Thoracic aorta (tissue), 2 donors: Measurements from ENCODE around the gene DPH1. TPM values are rescaled to one million over a fixed set of nuclear protein-coding genes. Genes with fewer than 3 reads are reported as not detected.
A peak's percentile ranks its signal among the peaks of the same experiment; 100 is the strongest.

Experiments used
- ATAC-seq: fragments of 150-250 bp; one replicate; pipeline ENCODE4 v1.8.0; 2017; ENCODE audit warnings: low read depth; ENCODE audit not compliant: insufficient number of reproducible peaks, low FRiP score
- DNase-seq: peaks from one replicate; pipeline ENCODE4 v3.0.0-alpha.2; 2020; ENCODE audit warnings: low spot score
- H3K27ac ChIP-seq, 2 donors: fragments of 200-600 bp; sonication (generic); 1 replicate in 1 of 2; 2 replicates in 1 of 2; pipeline ENCODE4 v1.5.1; 2016; ENCODE audit warnings: mild to moderate bottlenecking in 2 of 2, moderate library complexity in 2 of 2
- H3K27me3 ChIP-seq: fragments of 200-600 bp; sonication (generic); replicated peaks from 2 replicates; pipeline ENCODE4 v1.6.0; 2016; ENCODE audit warnings: mild to moderate bottlenecking; ENCODE audit not compliant: insufficient read depth
- H3K36me3 ChIP-seq: fragments of 200-600 bp; sonication (generic); one replicate; pipeline ENCODE4 v1.5.1; 2016
- H3K4me1 ChIP-seq, 2 donors: fragments of 200-600 bp; sonication (generic); 1 replicate in 1 of 2; 2 replicates in 1 of 2; pipeline versions ENCODE4 v1.5.1 to v1.6.0; 2016; ENCODE audit warnings: low read depth in 2 of 2, mild to moderate bottlenecking in 1 of 2; ENCODE audit not compliant: control insufficient read depth in 1 of 2
- H3K4me3 ChIP-seq: fragments of 200-600 bp; sonication (generic); 2 replicates; pipeline ENCODE4 v1.5.1; 2016; ENCODE audit warnings: mild to moderate bottlenecking
- H3K9me3 ChIP-seq: fragments of 200-600 bp; sonication (generic); 2 replicates; pipeline ENCODE4 v1.5.1; 2016
- CTCF ChIP-seq: fragments of 200-600 bp; sonication (generic); IDR thresholded peaks from one replicate; pipeline ENCODE4 v1.5.1; 2019; ENCODE audit warnings: antibody characterized with exemption
- total RNA-seq, 2 donors: library from RNA; depleted of rRNA; stranded (reverse); fragments of >200 nt; gene quantifications; one replicate each; pipeline versions ENCODE4 v1.1.0 to v1.2.3, GENCODE V29; 2016

The DPH1 gene
- total RNA-seq, 2 donors from 2014 or later, result 46.0 to 61.1 TPM

DNA sequence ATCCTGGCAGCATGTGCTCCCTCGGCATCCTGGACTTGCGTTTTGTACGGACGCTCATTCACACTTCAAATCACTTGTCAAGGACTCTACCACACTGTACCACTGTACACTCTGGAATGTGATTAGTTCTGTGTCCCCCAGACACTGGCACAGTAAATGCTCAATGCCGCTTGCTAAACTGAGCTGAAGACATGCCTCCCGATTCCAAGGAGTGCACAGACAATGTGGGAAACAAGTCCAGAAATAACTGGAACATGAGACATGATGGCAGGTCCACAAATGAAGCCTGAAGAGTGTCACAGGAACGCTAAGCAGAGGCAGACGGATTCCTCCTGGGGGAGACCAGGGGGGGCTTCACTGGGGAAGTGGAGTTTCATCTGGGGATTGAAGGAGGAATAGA, 47.1 kb downstream of the DPH1 start:
- Histone ChIP-seq H3K4me3 (no peak overlapping the region), H3K4me1 (no peaks in the 10 kb centered on the region), H3K27ac (no peak overlapping the region), H3K9me3 (no peaks in the 10 kb centered on the region), H3K27me3 (no peaks in the 10 kb centered on the region), H3K36me3 (peaks cover 31% of the 10 kb centered on the region)
- DNase-seq, result no peak
- ATAC-seq, result no peak
- no peak for TF ChIP-seq CTCF

GRCh38 chr17:2081564-2081963, 51.6 kb downstream of the DPH1 start:
- peaks cover 33% of the 10 kb centered on the region for H3K36me3 ChIP-seq
- H3K4me3 ChIP-seq, result no peak overlapping the region
- no peaks in the 10 kb centered on the region for H3K27me3 ChIP-seq
- H3K27ac ChIP-seq, result no peak overlapping the region
- H3K4me1 ChIP-seq, result peaks cover 3 to 25% of the 10 kb centered on the region in 2 donors
- ATAC-seq, result no peak
- no peak for TF ChIP-seq CTCF
- no peak for DNase-seq
- no peaks in the 10 kb centered on the region for H3K9me3 ChIP-seq

- DNase-seq, result no peak
- Histone ChIP-seq H3K9me3 (no peaks in the 10 kb centered on the region), H3K27ac (no peak overlapping the region), H3K27me3 (no peaks in the 10 kb centered on the region), H3K4me3 (no peak overlapping the region), H3K4me1 (peaks cover 3 to 31% of the 10 kb centered on the region in 2 donors), H3K36me3 (peaks cover 30% of the 10 kb centered on the region)
- no peak for TF ChIP-seq CTCF
- ATAC-seq, result no peak
Measured at GRCh38 chr17:2082003-2082781, 52.2 kb downstream of the DPH1 start.

DNA sequence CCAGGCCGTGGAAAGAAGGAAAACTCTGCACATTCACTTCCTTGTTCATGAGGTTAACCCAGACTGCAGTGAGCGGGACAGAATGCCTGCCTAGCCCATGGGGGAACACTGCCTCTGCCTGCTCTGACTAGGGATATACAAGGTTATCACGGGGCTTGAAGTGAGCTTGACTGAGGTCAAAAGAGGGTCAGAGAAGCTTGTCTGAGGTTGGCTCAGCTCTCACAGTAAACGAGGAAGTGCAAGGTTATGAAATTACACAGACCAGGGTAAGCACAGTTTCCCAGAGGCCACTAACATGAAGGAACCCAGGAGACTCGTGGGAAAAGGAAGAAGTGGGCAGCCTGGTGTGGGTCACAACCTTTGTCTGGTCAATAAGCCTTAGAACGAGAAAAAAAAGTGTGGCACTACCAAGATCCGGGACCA, 53.7 kb downstream of the DPH1 start:
- Histone ChIP-seq H3K27ac (peak overlapping the region; percentile 24 to 45), H3K4me1 (peaks cover 6 to 45% of the 10 kb centered on the region in 2 donors), H3K27me3 (no peaks in the 10 kb centered on the region), H3K36me3 (peaks cover 24% of the 10 kb centered on the region), H3K9me3 (no peaks in the 10 kb centered on the region), H3K4me3 (no peak overlapping the region)
- DNase-seq (no peak), ATAC-seq (no peak)
- TF ChIP-seq CTCF, result no peak

- Histone ChIP-seq H3K4me3 (no peak overlapping the region), H3K4me1 (peaks cover 9 to 51% of the 10 kb centered on the region in 2 donors), H3K27me3 (no peaks in the 10 kb centered on the region), H3K27ac (peak overlapping the region; percentile 24 to 45), H3K36me3 (peaks cover 18% of the 10 kb centered on the region), H3K9me3 (no peaks in the 10 kb centered on the region)
- no peak for DNase-seq
- ATAC-seq, result no peak
- TF ChIP-seq CTCF, result no peak
Measured at GRCh38 chr17:2084036-2084765, 54.2 kb downstream of the DPH1 start.
